GM12878 (cell line): ENCODE results near the gene PPP2R5D. TPM values are rescaled to one million over a fixed set of nuclear protein-coding genes. Genes with fewer than 3 reads are reported as not detected.

Source experiments
- ATAC-seq: fragments of 200-7000 bp; cut with Tn5 transposase; 3 replicates; pipeline ENCODE4 v1.9.1; 2020; ENCODE audit warnings: mild to moderate bottlenecking, moderate library complexity
- BruUV-seq: library from RNA; stranded (reverse); fragments of 400-500 nt; replicated peaks from 2 replicates; lab custom pipeline; 2021; lab: Mats Ljungman, UMichigan
- CTCF ChIA-PET: fragments of 300-600 bp; sonication (Branson Sonifier 250); formaldehyde crosslinking; extraction: SDS; loops from one replicate; lab custom pipeline; 2021; ENCODE audit warnings: inconsistent platforms; lab: Yijun Ruan, JAX
- POLR2A ChIA-PET: fragments of 350-600 bp; formaldehyde crosslinking; extraction: SDS; loops from one replicate; lab custom pipeline; 2021; ENCODE audit warnings: inconsistent platforms; lab: Charles Lee
- RAD21 ChIA-PET: fragments of 300-600 bp; sonication (Branson Sonifier 250); formaldehyde crosslinking; loops from one replicate; lab custom pipeline; 2023; ENCODE audit warnings: antibody characterized with exemption; ENCODE audit not compliant: unreplicated experiment; lab: Charles Lee
- SMC1A ChIA-PET: fragments of 300-600 bp; sonication (Branson Sonifier 250); formaldehyde crosslinking; loops from one replicate; lab custom pipeline; 2023; ENCODE audit not compliant: unreplicated experiment, uncharacterized antibody; lab: Charles Lee
- DNase-seq: peaks from one replicate; pipeline ENCODE4 v3.0.0-alpha.2; 2011; ENCODE audit warnings: low read depth, low spot score
- FAIRE-seq: peaks from 3 replicates; lab custom pipeline; 2011; peaks lifted over from hg19 to GRCh38; lab: Jason Lieb, UNC
- H2AFZ ChIP-seq: 2 replicates; pipeline ENCODE4 v1.6.0; 2011; ENCODE audit warnings: low read depth, low read length, control low read depth; ENCODE audit not compliant: control insufficient read depth
- H3K27ac ChIP-seq: 2 replicates; pipeline ENCODE4 v1.5.1; 2011; ENCODE audit warnings: control low read depth; ENCODE audit not compliant: control insufficient read depth, insufficient read depth
- H3K27me3 ChIP-seq, 2 experiments: replicated peaks in 1 of 2; 2 replicates each; pipeline versions ENCODE4 v1.6.0 to v1.6.1; 2011; ENCODE audit warnings: low read length in 1 of 2; ENCODE audit not compliant: control insufficient read depth in 2 of 2, insufficient read depth in 2 of 2
- H3K36me3 ChIP-seq, 2 experiments: 2 replicates each; pipeline ENCODE4 v1.5.1; 2011; ENCODE audit warnings: low read length in 1 of 2; ENCODE audit not compliant: control insufficient read depth in 2 of 2, insufficient read depth in 2 of 2
- H3K4me1 ChIP-seq: 2 replicates; pipeline ENCODE4 v1.6.1; 2011; ENCODE audit warnings: mild to moderate bottlenecking, low read length, moderate library complexity, mixed read lengths; ENCODE audit not compliant: control insufficient read depth, insufficient read depth
- H3K4me2 ChIP-seq: 2 replicates; pipeline ENCODE4 v1.6.0; 2011; ENCODE audit warnings: control low read depth; ENCODE audit not compliant: control insufficient read depth, insufficient read depth
- H3K4me3 ChIP-seq: fragments of 200-600 bp; sonication (generic); 2 replicates; pipeline ENCODE4 v1.5.1; 2016
- H3K79me2 ChIP-seq: 2 replicates; pipeline ENCODE4 v1.6.0; 2011; ENCODE audit warnings: low read length; ENCODE audit not compliant: control insufficient read depth, insufficient read depth
- H3K9ac ChIP-seq: 2 replicates; pipeline ENCODE4 v1.8.0; 2011; ENCODE audit warnings: low read length, control low read depth, mixed read lengths; ENCODE audit not compliant: control insufficient read depth, insufficient read depth
- H3K9me3 ChIP-seq: replicated peaks from 3 replicates; pipeline ENCODE4 v1.5.1; 2011; ENCODE audit warnings: mild to moderate bottlenecking, low read length; ENCODE audit not compliant: control insufficient read depth, insufficient read depth
- H4K20me1 ChIP-seq: 2 replicates; pipeline ENCODE4 v1.6.0; 2011; ENCODE audit not compliant: control insufficient read depth, insufficient read depth
- CEBPB ChIP-seq, 2 experiments: fragments of 150-350 bp in 1 of 2; IDR thresholded peaks; 2 replicates each; pipeline ENCODE4 v1.6.1; 2012 to 2014; ENCODE audit warnings: low read depth in 2 of 2, low read length in 2 of 2, borderline replicate concordance in 1 of 2, inconsistent platforms in 1 of 2
- EP300 ChIP-seq, 2 experiments: fragments of 150-350 bp in 1 of 2; IDR thresholded peaks; 2 replicates each; pipeline ENCODE4 v1.6.1; 2011 to 2012; ENCODE audit warnings: low read depth in 2 of 2, low read length in 2 of 2, borderline replicate concordance in 1 of 2, improper control_type of control experiment in 1 of 2, inconsistent platforms in 1 of 2; ENCODE audit not compliant: control insufficient read depth in 1 of 2
- PML ChIP-seq: IDR thresholded peaks from 2 replicates; pipeline ENCODE4 v1.6.1; 2012; ENCODE audit warnings: low read length, inconsistent platforms
- SIX5 ChIP-seq: IDR thresholded peaks from 2 replicates; pipeline ENCODE4 v1.6.1; 2011; ENCODE audit warnings: mild to moderate bottlenecking, low read depth, low read length, moderate library complexity; ENCODE audit not compliant: severe bottlenecking
- ZBED1 ChIP-seq: IDR thresholded peaks from 2 replicates; pipeline ENCODE4 v1.6.1; 2016; ENCODE audit warnings: borderline replicate concordance
- WGBS: methylation state at CpG from one replicate; pipeline ENCODE4 v1.1.6; 2016; ENCODE audit warnings: low lambda C conversion rate; ENCODE audit not compliant: insufficient replicate concordance, insufficient coverage; ENCODE audit errors: missing lambda C conversion rate; 5-methylcytosine and 5-hydroxymethylcytosine counted together
- in situ Hi-C: fragments of 300-500 bp; cut with MboI; formaldehyde crosslinking; loops from 9 replicates; pipeline ENCODE4 v1.14.3; 2018; ENCODE audit warnings: mixed read lengths
- intact Hi-C: fragments of 100-400 bp; cut with micrococcal nuclease; formaldehyde crosslinking; loops from one replicate; pipeline ENCODE4 v1.14.2; 2022; ENCODE audit not compliant: unreplicated experiment
- polyA plus RNA-seq, 11 experiments: library from polyadenylated mRNA; depleted of rRNA in 4 of 11; unstranded in 6 of 11; stranded (reverse) in 5 of 11; fragments of >200 nt; fragmentation: Nextera tagmentation in 4 of 11; fragmentation: Illumina TruSeq in 1 of 11; extraction: Ambion mirVana in 4 of 11; extraction: Trizol in 1 of 11; gene quantifications; 1 replicate in 1 of 11; 2 replicates in 10 of 11; pipeline versions ENCODE4 v1.2.1 to v1.2.3, GENCODE V29; 2011 to 2016; ENCODE audit warnings: inconsistent platforms in 2 of 11, missing spikeins in 2 of 11, low read depth in 1 of 11
- total RNA-seq, 4 experiments: library from RNA; depleted of rRNA in 3 of 4; stranded (reverse); fragments of >200 nt in 3 of 4; fragmentation: Illumina TruSeq in 1 of 4; extraction: Trizol in 1 of 4; gene quantifications; 2 replicates each; pipeline versions ENCODE4 v1.2.1 to v1.2.3, GENCODE V29; 2013 to 2021

The PPP2R5D gene
- total and polyA plus RNA-seq, 10 of the 15 experiments (the other 5 are each of a cell fraction or from before 2014, with no cell fraction given) = 1.5 to 59.0 (median 32.0) TPM

DNA sequence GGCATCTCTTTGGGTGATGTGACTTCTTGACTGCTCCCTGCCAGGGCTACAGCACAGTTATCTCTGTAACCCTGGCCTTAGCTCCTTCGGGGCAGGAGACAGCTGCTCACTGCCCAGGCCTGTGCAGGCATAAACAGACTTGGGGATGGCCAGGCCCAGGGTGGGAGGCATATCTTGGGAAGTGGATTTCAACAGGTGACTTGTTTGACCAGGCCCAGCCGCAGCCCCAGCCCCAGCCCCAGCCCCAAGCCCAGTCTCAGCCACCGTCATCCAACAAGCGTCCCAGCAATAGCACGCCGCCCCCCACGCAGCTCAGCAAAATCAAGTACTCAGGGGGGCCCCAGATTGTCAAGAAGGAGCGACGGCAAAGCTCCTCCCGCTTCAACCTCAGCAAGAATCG lies 21.9 kb downstream of the PPP2R5D start (continued):
- no peak for TF ChIP-seq EP300 (IDR thresholded peaks at IDR 0.05; ENCODE audit: borderline replicate concordance in 1 of 2, control insufficient read depth in 1 of 2, low read depth in 2 of 2, low read length in 2 of 2)

DNA sequence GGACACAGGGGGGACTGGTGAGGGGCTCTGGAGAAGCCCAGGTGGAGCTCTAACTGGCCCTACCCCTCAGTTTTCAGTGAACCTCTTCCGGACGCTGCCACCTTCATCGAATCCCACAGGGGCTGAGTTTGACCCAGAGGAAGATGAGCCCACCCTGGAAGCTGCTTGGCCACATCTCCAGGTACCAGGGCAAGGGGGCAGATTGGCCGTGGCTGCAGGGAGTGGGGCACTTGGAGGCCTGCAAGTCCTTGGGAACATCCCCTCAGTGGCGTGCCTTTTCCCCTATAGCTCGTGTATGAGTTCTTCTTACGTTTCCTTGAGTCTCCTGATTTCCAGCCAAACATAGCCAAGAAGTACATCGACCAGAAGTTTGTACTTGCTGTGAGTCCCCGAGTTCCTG lies 22.8 kb downstream of the PPP2R5D start:
- WGBS = 76% methylated on average over 9 of the region's 9 CpGs
- in situ Hi-C loops = no loop called here
- H3K27ac ChIP-seq = no peak overlapping the region
- no peak overlapping the region for H3K4me3 ChIP-seq
- no TSS peak for BruUV-seq
- no peak overlapping the region for H2AFZ ChIP-seq
- POLR2A ChIA-PET = interaction anchor here (0.7 kb wide), 1 partner anchor 14 kb away, joined by 3 read pairs; no protein-coding TSS in a partner anchor
- RAD21 ChIA-PET = interaction anchor here (1.0 to 1.9 kb wide), 2 partner anchors 28 to 42 kb away, joined by 3 to 4 read pairs; partner anchors contain the start of gene PEX6
- H3K4me1 ChIP-seq = no peaks in the 10 kb centered on the region
- H3K79me2 ChIP-seq = no peaks in the 10 kb centered on the region
- no peak overlapping the region for H3K4me2 ChIP-seq
- no peaks in the 10 kb centered on the region for H4K20me1 ChIP-seq
- SMC1A ChIA-PET = interaction anchor here (1.2 kb wide), 1 partner anchor 11 kb away, joined by 4 read pairs; no protein-coding TSS in a partner anchor
- ATAC-seq (no peak), DNase-seq (no peak), FAIRE-seq (no peak)
- TF ChIP-seq CEBPB (IDR thresholded peaks at IDR 0.05; ENCODE audit: borderline replicate concordance in 1 of 2, low read depth in 2 of 2, low read length in 2 of 2) (no peak), PML (no peak), ZBED1 (no peak), SIX5 (no peak)
- H3K9ac ChIP-seq = no peak overlapping the region
- H3K27me3 ChIP-seq = no peaks in the 10 kb centered on the region
- intact Hi-C loops = loop anchor here (5.0 kb wide), 1 partner anchor 105 kb away; no protein-coding TSS in a partner anchor
- no peaks in the 10 kb centered on the region for H3K9me3 ChIP-seq
- CTCF ChIA-PET = no interaction called here
- H3K36me3 ChIP-seq = peaks cover 24 to 27% of the 10 kb centered on the region in 2 experiments
